GM18870 (cell line): Measurements from ENCODE around the gene FAM184B.

ENCODE experiments used
- ATAC-seq: cut with Tn5 transposase; IDR thresholded peaks from one replicate; pipeline ENCODE4 v1.9.1; 2021; ENCODE audit warnings: moderate library complexity; ENCODE audit not compliant: unreplicated experiment

The FAM184B gene

GRCh38 chr4:17778431-17778830 is 3.0 kb downstream of the FAM184B start:
- no peak for ATAC-seq

- no peak for ATAC-seq
Measured at GRCh38 chr4:17773135-17773698, 8.2 kb downstream of the FAM184B start.

GRCh38 chr4:17771284-17771908 is 10.0 kb downstream of the FAM184B start:
- ATAC-seq: no peak

- ATAC-seq: no peak
Measured at GRCh38 chr4:17770845-17771244, 10.6 kb downstream of the FAM184B start.

- ATAC-seq: no peak
Measured at GRCh38 chr4:17769406-17770174, 11.8 kb downstream of the FAM184B start.

- no peak for ATAC-seq
Measured at GRCh38 chr4:17766826-17767458, 14.5 kb downstream of the FAM184B start.

GRCh38 chr4:17765514-17766286 is 15.7 kb downstream of the FAM184B start:
- no peak for ATAC-seq

GRCh38 chr4:17763931-17764330 is 17.5 kb downstream of the FAM184B start:
- no peak for ATAC-seq

GRCh38 chr4:17763416-17763815 is 18.0 kb downstream of the FAM184B start:
- no peak for ATAC-seq

GRCh38 chr4:17762726-17763125 is 18.7 kb downstream of the FAM184B start:
- no peak for ATAC-seq

GRCh38 chr4:17761062-17761461 is 20.4 kb downstream of the FAM184B start:
- no peak for ATAC-seq

- no peak for ATAC-seq
Measured at GRCh38 chr4:17760626-17761025, 20.8 kb downstream of the FAM184B start.

- no peak for ATAC-seq
Measured at GRCh38 chr4:17758485-17758884, 22.9 kb downstream of the FAM184B start.

- ATAC-seq: no peak
Measured at GRCh38 chr4:17757621-17758020, 23.8 kb downstream of the FAM184B start.

GRCh38 chr4:17753646-17754045 is 27.8 kb downstream of the FAM184B start:
- no peak for ATAC-seq

- no peak for ATAC-seq
Measured at GRCh38 chr4:17740702-17741101, 40.7 kb downstream of the FAM184B start.

GRCh38 chr4:17736484-17736883 is 44.9 kb downstream of the FAM184B start:
- ATAC-seq: no peak

- ATAC-seq: no peak
Measured at GRCh38 chr4:17726911-17727310, 54.5 kb downstream of the FAM184B start.

- no peak for ATAC-seq
Measured at GRCh38 chr4:17723648-17724047, 57.8 kb downstream of the FAM184B start.

GRCh38 chr4:17722356-17722700 is 59.1 kb downstream of the FAM184B start:
- no peak for ATAC-seq
